ENCODE results near the gene PALM2AKAP2. TPM values are rescaled to one million over a fixed set of nuclear protein-coding genes. Genes with fewer than 3 reads are reported as not detected.
A peak's percentile ranks its signal among the peaks of the same experiment; 100 is the strongest.

Gene PALM2AKAP2
- total and polyA plus RNA-seq, 2 experiments from 2014 or later = 2.5 to 7.9 TPM

DNA sequence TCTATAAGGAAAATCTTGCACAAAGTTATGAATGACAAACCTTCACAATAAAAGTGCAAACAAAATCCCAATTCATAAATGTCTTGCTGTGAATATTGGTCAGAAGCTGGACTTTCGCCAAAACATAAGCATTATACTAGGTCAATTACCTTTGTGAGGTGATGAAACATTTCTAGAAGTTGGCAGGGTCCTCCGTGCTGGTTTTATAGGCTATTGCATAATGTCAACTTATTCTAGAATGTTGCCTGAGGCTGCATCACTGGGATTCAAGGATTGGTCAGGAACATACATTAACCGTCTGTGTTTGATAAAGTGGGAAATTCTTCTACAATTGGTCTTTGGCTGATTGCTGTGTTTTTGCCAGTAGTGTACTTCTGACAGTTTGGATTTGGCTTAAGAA, 49.8 kb upstream of the PALM2AKAP2 start (continued):
- TF ChIP-seq, protein P1, sequence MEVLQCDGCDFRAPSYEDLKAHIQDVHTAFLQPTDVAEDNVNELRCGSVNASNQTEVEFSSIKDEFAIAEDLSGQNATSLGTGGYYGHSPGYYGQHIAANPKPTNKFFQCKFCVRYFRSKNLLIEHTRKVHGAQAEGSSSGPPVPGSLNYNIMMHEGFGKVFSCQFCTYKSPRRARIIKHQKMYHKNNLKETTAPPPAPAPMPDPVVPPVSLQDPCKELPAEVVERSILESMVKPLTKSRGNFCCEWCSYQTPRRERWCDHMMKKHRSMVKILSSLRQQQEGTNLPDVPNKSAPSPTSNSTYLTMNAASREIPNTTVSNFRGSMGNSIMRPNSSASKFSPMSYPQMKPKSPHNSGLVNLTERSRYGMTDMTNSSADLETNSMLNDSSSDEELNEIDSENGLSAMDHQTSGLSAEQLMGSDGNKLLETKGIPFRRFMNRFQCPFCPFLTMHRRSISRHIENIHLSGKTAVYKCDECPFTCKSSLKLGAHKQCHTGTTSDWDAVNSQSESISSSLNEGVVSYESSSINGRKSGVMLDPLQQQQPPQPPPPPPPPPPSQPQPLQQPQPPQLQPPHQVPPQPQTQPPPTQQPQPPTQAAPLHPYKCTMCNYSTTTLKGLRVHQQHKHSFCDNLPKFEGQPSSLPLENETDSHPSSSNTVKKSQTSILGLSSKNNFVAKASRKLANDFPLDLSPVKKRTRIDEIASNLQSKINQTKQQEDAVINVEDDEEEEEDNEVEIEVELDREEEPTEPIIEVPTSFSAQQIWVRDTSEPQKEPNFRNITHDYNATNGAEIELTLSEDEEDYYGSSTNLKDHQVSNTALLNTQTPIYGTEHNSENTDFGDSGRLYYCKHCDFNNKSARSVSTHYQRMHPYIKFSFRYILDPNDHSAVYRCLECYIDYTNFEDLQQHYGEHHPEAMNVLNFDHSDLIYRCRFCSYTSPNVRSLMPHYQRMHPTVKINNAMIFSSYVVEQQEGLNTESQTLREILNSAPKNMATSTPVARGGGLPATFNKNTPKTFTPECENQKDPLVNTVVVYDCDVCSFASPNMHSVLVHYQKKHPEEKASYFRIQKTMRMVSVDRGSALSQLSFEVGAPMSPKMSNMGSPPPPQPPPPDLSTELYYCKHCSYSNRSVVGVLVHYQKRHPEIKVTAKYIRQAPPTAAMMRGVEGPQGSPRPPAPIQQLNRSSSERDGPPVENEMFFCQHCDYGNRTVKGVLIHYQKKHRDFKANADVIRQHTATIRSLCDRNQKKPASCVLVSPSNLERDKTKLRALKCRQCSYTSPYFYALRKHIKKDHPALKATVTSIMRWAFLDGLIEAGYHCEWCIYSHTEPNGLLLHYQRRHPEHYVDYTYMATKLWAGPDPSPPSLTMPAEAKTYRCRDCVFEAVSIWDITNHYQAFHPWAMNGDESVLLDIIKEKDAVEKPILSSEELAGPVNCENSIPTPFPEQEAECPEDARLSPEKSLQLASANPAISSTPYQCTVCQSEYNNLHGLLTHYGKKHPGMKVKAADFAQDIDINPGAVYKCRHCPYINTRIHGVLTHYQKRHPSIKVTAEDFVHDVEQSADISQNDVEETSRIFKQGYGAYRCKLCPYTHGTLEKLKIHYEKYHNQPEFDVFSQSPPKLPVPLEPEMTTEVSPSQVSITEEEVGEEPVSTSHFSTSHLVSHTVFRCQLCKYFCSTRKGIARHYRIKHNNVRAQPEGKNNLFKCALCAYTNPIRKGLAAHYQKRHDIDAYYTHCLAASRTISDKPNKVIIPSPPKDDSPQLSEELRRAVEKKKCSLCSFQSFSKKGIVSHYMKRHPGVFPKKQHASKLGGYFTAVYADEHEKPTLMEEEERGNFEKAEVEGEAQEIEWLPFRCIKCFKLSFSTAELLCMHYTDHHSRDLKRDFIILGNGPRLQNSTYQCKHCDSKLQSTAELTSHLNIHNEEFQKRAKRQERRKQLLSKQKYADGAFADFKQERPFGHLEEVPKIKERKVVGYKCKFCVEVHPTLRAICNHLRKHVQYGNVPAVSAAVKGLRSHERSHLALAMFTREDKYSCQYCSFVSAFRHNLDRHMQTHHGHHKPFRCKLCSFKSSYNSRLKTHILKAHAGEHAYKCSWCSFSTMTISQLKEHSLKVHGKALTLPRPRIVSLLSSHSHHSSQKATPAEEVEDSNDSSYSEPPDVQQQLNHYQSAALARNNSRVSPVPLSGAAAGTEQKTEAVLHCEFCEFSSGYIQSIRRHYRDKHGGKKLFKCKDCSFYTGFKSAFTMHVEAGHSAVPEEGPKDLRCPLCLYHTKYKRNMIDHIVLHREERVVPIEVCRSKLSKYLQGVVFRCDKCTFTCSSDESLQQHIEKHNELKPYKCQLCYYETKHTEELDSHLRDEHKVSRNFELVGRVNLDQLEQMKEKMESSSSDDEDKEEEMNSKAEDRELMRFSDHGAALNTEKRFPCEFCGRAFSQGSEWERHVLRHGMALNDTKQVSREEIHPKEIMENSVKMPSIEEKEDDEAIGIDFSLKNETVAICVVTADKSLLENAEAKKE (CRISPR knock-in tag; IDR thresholded peaks at IDR 0.05) = no peak

GRCh38 chr9:109733690-109734089, 46.3 kb upstream of the PALM2AKAP2 start:
- no peaks in the 10 kb centered on the region for H4K20me1 ChIP-seq (replicated peaks; ENCODE audit: insufficient read depth)
- H3K4me3 ChIP-seq = no peak overlapping the region
- Mint-ChIP-seq H3K27ac (no peak overlapping the region), H3K4me1 (peaks cover 14% of the 10 kb centered on the region; the same call in 2 of the 3 replicates), H3K36me3 (ENCODE audit: low read depth) (no peaks in the 10 kb centered on the region), H3K4me3 (no peak overlapping the region), H3K9me3 (no peaks in the 10 kb centered on the region), H3K27me3 (ENCODE audit: insufficient read depth, low read depth, poor library complexity) (peaks cover 9% of the 10 kb centered on the region)
- H3F3A ChIP-seq (replicated peaks; ENCODE audit: low read depth) = no peaks in the 10 kb centered on the region
- peaks cover 20% of the 10 kb centered on the region; the same call in 1 of the 2 replicates for H3K9me2 ChIP-seq (ENCODE audit: insufficient read depth)
- no peaks in the 10 kb centered on the region for H3K36me3 ChIP-seq (ENCODE audit: insufficient read depth)
- no peak overlapping the region for H3K4me2 ChIP-seq
- no peaks in the 10 kb centered on the region for H3K27me3 ChIP-seq (ENCODE audit: insufficient read depth)
- DNase-seq (ENCODE audit: low spot score) (peak; percentile 24), ATAC-seq (no peak)
- H3K4me1 ChIP-seq (ENCODE audit: insufficient read depth) = peaks cover 9% of the 10 kb centered on the region; the same call in 1 of the 2 replicates
- H3K79me2 ChIP-seq (replicated peaks; ENCODE audit: insufficient read depth) = no peaks in the 10 kb centered on the region
- no peak overlapping the region for H2AFZ ChIP-seq
- H3K27ac ChIP-seq (ENCODE audit: low read depth) = no peak overlapping the region
- TF ChIP-seq EZH2phosphoT487 (IDR thresholded peaks at IDR 0.05; ENCODE audit: unreplicated experiment) (no peak), NANOG (IDR thresholded peaks at IDR 0.05; ENCODE audit: borderline replicate concordance) (no peak), EZH2 (IDR thresholded peaks at IDR 0.05; ENCODE audit: low read depth, unreplicated experiment) (no peak), STAT1 (IDR thresholded peaks at IDR 0.05; ENCODE audit: unreplicated experiment) (no peak), ZNF331 (CRISPR knock-in tag; IDR thresholded peaks at IDR 0.05; ENCODE audit: low read depth) (no peak), ZNF114 (CRISPR knock-in tag; IDR thresholded peaks at IDR 0.05) (no peak)
- TF ChIP-seq, protein P2, sequence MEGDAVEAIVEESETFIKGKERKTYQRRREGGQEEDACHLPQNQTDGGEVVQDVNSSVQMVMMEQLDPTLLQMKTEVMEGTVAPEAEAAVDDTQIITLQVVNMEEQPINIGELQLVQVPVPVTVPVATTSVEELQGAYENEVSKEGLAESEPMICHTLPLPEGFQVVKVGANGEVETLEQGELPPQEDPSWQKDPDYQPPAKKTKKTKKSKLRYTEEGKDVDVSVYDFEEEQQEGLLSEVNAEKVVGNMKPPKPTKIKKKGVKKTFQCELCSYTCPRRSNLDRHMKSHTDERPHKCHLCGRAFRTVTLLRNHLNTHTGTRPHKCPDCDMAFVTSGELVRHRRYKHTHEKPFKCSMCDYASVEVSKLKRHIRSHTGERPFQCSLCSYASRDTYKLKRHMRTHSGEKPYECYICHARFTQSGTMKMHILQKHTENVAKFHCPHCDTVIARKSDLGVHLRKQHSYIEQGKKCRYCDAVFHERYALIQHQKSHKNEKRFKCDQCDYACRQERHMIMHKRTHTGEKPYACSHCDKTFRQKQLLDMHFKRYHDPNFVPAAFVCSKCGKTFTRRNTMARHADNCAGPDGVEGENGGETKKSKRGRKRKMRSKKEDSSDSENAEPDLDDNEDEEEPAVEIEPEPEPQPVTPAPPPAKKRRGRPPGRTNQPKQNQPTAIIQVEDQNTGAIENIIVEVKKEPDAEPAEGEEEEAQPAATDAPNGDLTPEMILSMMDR (conservative IDR thresholded peaks at IDR 0.05; ENCODE audit: low read depth in 2 of 2) = no peak
- TF ChIP-seq, protein P1 (CRISPR knock-in tag; IDR thresholded peaks at IDR 0.05) = no peak

Data from GM23338 (cell line).